Endothelial cell (in vitro differentiated cells): Measurements from ENCODE around the gene RHOG. TPM values are rescaled to one million over a fixed set of nuclear protein-coding genes. Genes with fewer than 3 reads are reported as not detected.

Experiments used
- DNase-seq: peaks from one replicate; pipeline ENCODE4 v3.0.0; 2021; ENCODE audit warnings: low spot score
- H3K27ac Mint-ChIP-seq: one replicate; pipeline ENCODE4 v1.8.0; 2021; ENCODE audit warnings: mixed read lengths, inconsistent platforms; ENCODE audit not compliant: unreplicated experiment
- H3K27me3 Mint-ChIP-seq: one replicate; pipeline ENCODE4 v1.8.0; 2021; ENCODE audit warnings: mild to moderate bottlenecking, moderate library complexity, mixed read lengths, inconsistent platforms; ENCODE audit not compliant: unreplicated experiment
- H3K36me3 Mint-ChIP-seq: one replicate; pipeline ENCODE4 v1.8.0; 2021; ENCODE audit warnings: mild to moderate bottlenecking, low read depth, mixed read lengths, inconsistent platforms; ENCODE audit not compliant: unreplicated experiment
- H3K4me1 Mint-ChIP-seq: one replicate; pipeline ENCODE4 v1.8.0; 2021; ENCODE audit warnings: mild to moderate bottlenecking, mixed read lengths, inconsistent platforms; ENCODE audit not compliant: unreplicated experiment
- H3K4me3 Mint-ChIP-seq: one replicate; pipeline ENCODE4 v1.8.0; 2021; ENCODE audit warnings: mild to moderate bottlenecking, mixed read lengths, inconsistent platforms; ENCODE audit not compliant: unreplicated experiment
- H3K9me3 Mint-ChIP-seq: one replicate; pipeline ENCODE4 v1.8.0; 2021; ENCODE audit warnings: mixed read lengths, inconsistent platforms; ENCODE audit not compliant: unreplicated experiment
- total RNA-seq: library from RNA; stranded (reverse); fragmentation: NEBNext Ultra II Directional; extraction: Animal tissue kit (Norgen Biotek cat#: 25700); gene quantifications from one replicate; pipeline ENCODE4 v1.2.1, GENCODE V29; 2021; ENCODE audit not compliant: unreplicated experiment
- TF ChIP-seq, protein P1 (sequence below): fragments of 200-600 bp; sonication (generic); IDR thresholded peaks from one replicate; pipeline ENCODE4 v1.5.0; 2021; ENCODE audit warnings: antibody characterized with exemption; ENCODE audit not compliant: unreplicated experiment

RHOG gene
- total RNA-seq, 1 donor from 2014 or later, result 76.5 TPM

DNA sequence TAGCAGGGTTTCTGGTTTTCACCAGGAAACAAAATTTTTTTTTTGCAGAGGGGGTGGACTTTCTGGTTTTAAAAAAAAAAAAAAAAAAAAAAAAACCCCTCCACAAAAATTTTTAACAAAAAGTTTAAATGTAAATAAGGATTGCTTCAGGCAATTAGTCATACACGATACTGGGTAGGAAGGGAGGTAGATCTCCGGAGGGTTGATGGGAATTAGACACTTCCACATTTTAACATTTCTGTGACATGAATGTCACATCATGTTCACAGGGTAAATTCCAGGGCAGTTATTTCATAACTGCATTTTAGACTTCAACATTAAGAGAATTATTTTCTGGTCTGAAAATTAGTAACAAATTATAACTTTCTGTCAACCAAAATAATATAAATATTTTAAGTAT, 59.3 kb downstream of the RHOG start:
- DNase-seq, result no peak
- H3K27ac Mint-ChIP-seq, result no peak overlapping the region
- H3K9me3 Mint-ChIP-seq, result no peaks in the 10 kb centered on the region
- TF ChIP-seq, protein P1, sequence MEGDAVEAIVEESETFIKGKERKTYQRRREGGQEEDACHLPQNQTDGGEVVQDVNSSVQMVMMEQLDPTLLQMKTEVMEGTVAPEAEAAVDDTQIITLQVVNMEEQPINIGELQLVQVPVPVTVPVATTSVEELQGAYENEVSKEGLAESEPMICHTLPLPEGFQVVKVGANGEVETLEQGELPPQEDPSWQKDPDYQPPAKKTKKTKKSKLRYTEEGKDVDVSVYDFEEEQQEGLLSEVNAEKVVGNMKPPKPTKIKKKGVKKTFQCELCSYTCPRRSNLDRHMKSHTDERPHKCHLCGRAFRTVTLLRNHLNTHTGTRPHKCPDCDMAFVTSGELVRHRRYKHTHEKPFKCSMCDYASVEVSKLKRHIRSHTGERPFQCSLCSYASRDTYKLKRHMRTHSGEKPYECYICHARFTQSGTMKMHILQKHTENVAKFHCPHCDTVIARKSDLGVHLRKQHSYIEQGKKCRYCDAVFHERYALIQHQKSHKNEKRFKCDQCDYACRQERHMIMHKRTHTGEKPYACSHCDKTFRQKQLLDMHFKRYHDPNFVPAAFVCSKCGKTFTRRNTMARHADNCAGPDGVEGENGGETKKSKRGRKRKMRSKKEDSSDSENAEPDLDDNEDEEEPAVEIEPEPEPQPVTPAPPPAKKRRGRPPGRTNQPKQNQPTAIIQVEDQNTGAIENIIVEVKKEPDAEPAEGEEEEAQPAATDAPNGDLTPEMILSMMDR, result no peak
- H3K4me3 Mint-ChIP-seq, result no peak overlapping the region
- H3K27me3 Mint-ChIP-seq, result peaks cover 2% of the 10 kb centered on the region
- peaks cover 3% of the 10 kb centered on the region for H3K4me1 Mint-ChIP-seq
- H3K36me3 Mint-ChIP-seq, result peaks cover 23% of the 10 kb centered on the region

Other genes with a start within 250 kb of the RHOG start
- 9.7 TPM for gene ART5, start 199.0 kb downstream of the RHOG start, total RNA-seq
- not detected for gene ART1, start 195.8 kb downstream of the RHOG start, total RNA-seq
- gene CHRNA10, start 169.6 kb downstream of the RHOG start, total RNA-seq, result 0.72 TPM
- gene NUP98, start 43.4 kb downstream of the RHOG start, total RNA-seq, result 59.9 TPM
- gene PGAP2, start 32.4 kb downstream of the RHOG start, total RNA-seq, result 22.7 TPM
- gene STIM1, start 14.7 kb upstream of the RHOG start, total RNA-seq, result 35.9 TPM